CD4-positive, alpha-beta T cell treated with Interleukin-21 for 1 hour (primary cell): Measurements from ENCODE around the gene CMTM3.
"Not testable (repeated sequence)": the region's sequence is repeated elsewhere in the genome, so short reads cannot be mapped to it uniquely, and the experiment has no call there.

Experiments used
- DNase-seq: peaks from one replicate; pipeline ENCODE4 v3.0.0-alpha.2; 2020

The CMTM3 gene

DNA sequence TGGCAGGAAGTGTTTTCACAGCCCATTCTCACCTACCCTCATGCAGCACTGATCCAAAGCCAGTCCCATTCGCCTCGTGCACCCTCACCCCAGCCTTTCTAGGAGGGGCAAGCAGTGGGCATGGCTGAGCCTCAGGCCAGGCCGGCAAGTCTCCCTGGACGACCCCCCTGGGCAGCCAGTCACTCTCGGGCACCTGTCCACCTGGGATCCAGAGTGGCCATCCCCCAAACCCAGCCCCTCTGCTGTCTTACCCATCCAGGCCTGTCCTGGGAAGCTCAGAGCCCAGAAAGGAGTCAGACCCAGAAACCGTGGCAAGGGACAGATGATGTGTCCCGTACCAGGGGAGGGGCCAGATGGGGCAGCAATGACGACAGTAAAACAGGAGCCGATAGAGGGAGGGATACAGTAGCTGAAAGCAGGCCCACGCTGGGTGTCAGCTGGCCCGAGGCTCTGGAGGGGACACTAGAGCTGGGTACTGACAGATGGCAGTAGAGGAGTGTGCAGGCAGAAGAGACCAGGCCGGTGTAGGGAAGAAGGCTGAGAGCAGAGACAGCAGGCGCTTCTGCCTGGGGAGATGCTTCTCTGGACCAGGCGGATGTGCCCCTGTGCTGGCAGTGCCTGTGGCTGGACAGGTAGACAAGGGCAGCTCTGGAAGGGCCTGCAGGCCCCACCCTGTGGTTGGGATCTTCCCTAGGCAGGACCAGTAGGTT lies 5.8 kb downstream of the CMTM3 start:
- DNase-seq = no peak

- DNase-seq = not testable (repeated sequence)
These were observed 7.4 kb downstream of the CMTM3 start for GRCh38 chr16:66611911-66612310.

DNA sequence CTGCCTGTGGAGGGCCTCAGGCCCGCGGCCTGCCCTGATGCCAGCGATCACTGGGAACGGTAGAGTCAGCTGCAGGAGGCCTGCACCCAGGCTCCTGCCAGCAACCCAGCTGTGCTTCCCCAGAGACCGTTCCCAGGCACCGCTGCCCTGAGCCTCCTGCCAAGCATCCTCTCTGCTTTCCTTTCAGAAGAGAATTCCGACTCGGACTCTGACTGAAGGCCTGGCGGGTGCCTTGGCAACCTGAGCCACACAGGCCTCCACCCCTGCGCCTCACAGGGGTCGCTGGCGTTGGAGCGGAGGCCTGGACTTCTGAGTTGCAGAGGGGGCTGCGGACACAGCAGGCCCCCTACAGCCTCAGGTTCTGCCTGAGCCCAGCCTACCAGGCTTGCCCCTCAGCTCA lies 7.9 kb downstream of the CMTM3 start:
- DNase-seq = no peak

DNA sequence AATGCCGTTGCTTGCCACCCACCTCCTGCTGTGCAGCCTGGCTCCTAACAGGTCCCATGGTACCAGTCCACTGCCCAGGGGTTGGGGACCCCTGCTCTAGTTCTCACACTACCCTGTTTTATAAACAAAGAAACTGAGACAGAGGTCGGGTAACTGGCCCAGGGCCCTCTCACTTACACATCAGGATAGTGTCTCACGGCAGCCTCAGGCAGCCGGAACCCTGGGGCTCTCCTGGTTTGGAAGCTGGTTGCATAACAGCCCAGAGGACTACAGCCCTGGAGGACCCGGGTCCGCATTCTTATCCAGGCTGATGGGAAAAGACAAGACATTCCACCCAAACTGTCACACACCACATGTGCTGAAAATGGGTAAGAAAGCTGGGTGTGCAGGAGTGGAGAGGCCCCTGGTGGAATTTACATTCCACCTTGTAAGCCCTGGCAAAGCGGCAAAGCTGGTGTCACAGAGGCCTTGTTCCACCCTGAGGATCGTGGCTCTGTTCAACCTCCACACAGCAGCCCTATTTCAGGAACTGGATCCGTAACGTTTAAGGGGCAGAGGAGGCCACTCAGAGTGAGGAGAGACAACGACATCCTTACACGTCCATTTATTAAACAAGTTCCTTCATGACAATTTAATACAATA lies 9.8 kb downstream of the CMTM3 start:
- DNase-seq = no peak

DNA sequence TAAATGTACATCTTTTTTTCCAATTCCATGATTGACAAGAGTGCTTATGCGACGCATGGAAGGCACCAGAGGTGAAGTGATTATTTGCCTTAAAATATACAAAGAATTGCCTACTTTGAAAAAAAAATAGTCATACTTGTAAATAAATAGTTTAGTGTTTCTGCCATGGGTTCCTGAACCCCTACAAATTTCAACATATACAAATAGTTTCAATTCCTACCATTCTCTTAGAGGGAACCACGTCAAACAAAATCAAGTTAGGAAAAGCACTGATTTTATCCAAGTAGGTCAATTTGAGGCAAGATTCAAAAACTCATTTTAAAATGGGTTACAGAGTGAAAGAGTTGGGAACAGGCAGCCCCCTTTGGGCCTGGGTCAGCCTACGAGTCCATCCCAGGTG lies 11.7 kb downstream of the CMTM3 start:
- no peak for DNase-seq

- DNase-seq = no peak
These were observed 12.1 kb downstream of the CMTM3 start for GRCh38 chr16:66616592-66616991.

GRCh38 chr16:66617010-66617434 lies 12.5 kb downstream of the CMTM3 start:
- no peak for DNase-seq

DNA sequence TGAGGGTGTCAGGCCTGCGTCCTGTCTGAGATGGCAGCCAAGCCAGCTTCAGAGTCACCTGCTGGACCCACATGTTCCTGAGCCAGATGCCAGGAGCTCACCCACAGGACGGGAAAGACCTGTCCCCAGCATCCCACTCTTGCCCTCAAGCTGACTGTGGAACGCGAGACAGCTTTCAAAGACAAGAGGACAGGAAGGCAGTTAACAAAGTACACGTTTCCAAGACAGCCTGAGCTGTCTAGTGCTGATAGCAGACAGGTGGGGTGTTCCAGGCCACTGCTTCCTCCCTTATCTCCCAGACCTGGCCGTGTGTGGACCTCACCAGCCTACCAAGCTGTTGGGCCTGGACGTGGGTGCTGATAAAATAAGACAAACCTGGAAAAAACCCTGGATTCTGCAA lies 13.2 kb downstream of the CMTM3 start:
- no peak for DNase-seq

- no peak for DNase-seq
These were observed 14.3 kb downstream of the CMTM3 start for GRCh38 chr16:66618588-66619375.

DNA sequence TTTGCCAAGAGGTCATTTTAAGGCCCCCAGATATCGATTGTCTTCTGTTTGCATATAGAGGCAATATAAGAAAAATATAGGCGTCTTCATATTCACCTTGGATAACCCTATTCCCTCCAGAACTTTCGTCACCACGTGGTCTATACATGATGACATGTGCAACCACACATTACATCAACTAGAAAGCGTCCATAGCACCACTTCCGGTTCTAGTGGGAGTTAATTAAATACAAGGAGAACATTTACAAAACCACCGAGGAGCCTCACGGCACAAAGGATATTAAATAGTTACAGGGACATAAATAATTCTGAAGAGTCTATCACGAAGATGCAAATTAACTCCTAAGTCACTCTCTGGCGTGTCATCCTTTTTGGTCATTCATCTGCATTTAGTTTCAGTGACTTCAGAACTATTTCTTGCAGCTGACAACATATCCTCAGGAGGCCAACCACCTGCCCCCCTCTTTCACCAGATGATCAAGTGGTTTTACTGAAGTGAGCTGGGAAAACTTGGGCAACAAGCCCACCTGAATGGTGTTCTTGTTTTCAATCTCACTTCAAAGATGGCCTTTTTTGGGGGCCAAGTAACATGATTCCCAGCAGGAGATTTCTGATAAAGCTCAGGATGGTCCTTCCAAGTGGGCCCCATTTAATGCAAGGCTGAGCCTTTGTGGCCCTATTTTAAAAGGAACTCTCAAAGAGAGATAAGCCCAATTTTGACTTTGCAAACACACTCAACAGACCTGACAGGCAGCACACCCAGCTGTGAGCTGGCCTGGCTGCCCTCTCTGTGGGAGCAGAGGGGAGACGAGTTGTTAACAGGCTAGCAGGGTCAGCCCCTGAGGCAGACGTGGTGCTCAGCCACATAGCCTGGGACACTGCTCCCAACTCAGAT lies 15.3 kb downstream of the CMTM3 start:
- DNase-seq = no peak

GRCh38 chr16:66620429-66620795 lies 15.9 kb downstream of the CMTM3 start:
- no peak for DNase-seq

DNA sequence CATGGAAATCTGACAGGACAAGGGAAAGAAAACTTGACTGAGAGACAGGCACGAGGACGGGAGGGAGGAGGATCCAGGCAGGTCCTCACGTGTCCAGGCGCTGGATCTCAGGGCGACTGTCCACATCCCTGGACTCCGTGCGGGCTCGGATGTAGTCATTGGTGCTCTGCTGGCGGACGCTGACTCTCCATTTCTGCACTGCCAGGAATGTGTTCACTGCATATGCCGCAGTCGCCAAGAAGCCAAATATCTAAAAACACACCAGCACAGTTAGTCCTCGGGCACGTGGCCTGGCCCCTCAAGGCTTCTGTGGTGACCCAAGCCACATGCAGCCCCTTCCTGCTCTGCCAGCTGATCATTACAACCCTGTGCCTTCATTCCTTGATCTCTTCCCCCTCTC lies 17.5 kb downstream of the CMTM3 start:
- DNase-seq = no peak

GRCh38 chr16:66622863-66623262 lies 18.4 kb downstream of the CMTM3 start:
- DNase-seq = no peak

DNA sequence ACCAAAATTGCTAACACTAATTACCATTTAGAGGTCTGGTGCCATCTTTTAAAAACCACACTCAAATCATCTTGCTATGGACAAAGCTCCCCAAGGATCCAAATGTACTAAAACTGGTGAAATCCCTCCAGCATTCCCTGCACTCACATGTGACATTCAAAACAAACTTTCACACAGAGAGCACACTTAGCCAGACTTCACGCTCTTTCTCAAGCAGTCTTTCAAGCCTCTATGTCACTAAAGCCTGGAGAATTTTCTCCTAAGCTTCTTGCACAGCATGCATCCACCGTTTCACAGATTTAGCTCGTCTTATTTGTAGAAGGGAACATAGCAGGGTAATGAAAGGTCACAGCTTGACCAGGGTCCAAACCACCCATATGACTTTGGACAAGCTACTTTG lies 19.3 kb downstream of the CMTM3 start:
- no peak for DNase-seq

GRCh38 chr16:66627611-66628378 lies 23.3 kb downstream of the CMTM3 start:
- DNase-seq = not testable (repeated sequence)

DNA sequence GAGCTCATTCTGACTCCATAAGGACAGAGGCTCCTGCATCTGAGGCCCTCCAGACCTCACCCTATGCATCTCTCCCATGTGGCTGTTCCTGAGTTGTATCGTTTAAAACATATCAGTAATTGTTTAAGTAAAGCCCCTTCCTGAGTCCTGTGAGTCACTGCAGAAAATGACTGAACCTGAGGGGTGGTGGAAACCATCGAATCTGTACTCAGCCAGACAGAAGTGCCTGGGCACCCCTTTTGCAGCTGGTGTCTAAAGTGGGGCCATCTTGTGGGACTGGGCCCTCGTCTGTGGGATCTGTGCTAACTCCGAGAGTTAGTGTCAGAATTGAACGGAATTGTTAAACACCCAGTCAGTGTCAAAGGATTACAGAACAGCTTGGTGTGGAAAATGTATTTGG lies 25.4 kb downstream of the CMTM3 start:
- DNase-seq = no peak

DNA sequence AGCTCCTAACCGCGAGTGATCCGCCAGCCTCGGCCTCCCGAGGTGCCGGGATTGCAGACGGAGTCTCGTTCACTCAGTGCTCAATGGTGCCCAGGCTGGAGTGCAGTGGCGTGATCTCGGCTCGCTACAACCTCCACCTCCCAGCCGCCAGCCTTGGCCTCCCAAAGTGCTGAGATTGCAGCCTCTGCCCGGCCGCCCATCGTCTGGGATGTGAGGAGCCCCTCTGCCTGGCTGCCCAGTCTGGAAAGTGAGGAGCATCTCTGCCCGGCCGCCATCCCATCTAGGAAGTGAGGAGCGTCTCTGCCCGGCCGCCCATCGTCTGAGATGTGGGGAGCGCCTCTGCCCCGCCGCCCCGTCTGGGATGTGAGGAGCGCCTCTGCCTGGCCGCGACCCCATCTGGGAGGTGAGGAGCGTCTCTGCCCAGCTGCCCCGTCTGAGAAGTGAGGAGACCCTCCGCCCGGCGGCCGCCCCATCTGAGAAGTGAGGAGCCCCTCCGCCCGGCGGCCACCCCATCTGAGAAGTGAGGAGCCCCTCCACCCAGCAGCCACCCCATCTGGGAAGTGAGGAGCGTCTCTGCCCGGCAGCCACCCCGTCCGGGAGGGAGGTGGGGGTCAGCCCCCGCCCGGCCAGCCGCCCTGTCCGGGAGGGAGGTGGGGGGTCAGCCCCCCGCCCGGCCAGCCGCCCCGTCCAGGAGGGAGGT lies 26.2 kb downstream of the CMTM3 start:
- DNase-seq = not testable (repeated sequence)

DNA sequence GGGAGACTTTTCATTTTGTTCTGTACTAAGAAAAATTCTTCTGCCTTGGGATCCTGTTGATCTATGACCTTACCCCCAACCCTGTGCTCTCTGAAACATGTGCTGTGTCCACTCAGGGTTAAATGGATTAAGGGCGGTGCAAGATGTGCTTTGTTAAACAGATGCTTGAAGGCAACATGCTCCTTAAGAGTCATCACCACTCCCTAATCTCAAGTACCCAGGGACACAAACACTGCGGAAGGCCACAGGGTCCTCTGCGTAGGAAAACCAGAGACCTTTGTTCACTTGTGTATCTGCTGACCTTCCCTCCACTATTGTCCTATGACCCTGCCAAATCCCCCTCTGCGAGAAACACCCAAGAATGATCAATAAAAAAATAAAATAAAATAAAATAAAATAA lies 27.1 kb downstream of the CMTM3 start:
- DNase-seq = not testable (repeated sequence)

DNA sequence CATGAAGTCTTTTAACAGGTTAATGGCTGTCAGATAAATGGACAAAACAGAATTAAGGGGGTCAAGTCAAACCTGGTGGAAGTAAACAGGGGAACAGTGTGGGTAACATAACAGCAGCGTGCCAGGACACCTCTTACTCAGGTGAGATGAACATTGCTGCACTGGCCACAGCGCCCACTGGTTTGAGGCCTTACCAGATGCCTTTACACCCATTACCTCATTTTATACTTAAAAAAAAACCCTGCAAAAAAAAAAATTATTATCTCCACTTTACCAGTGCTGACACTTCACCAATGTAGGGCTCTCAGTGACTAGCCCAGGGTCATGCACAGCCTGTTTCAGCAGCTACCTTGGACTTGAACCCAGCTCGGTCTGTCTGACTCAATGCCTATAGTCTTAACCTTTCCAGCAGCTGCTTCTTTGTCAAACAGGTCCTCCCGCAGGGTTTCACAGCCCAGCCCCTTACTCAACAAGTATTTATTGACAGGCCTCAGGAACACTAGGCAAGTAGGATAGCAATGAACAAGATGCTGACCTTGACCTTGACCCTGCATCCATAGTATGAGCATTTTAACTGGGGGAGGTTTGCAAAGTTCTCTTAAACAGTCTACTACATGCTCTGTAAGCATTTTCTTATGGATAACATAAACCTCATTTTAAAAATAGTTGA lies 30.2 kb downstream of the CMTM3 start:
- no peak for DNase-seq

DNA sequence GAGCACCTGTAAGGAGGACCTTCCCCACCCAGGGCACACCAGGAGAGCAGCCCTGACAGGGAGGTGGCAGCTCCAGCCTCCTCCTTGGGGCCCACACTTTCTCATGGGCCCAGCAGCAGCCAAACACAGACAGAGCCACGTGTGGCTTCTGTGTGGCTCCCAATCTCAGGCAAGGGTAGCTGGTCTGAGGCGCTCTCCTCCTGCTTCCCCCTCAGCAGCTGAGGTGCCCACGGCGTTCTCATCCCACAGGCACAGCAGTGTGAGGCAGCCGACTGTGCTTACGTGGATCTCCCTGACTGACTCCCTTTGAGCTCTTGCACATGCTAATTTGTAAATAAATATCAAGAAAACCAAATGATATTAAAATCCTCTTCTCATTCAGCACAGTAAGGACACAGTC lies 30.9 kb downstream of the CMTM3 start:
- DNase-seq = no peak

GRCh38 chr16:66636199-66636598 lies 31.7 kb downstream of the CMTM3 start:
- DNase-seq = no peak
